ENCODE measurements around the gene FBXW9.

DNA sequence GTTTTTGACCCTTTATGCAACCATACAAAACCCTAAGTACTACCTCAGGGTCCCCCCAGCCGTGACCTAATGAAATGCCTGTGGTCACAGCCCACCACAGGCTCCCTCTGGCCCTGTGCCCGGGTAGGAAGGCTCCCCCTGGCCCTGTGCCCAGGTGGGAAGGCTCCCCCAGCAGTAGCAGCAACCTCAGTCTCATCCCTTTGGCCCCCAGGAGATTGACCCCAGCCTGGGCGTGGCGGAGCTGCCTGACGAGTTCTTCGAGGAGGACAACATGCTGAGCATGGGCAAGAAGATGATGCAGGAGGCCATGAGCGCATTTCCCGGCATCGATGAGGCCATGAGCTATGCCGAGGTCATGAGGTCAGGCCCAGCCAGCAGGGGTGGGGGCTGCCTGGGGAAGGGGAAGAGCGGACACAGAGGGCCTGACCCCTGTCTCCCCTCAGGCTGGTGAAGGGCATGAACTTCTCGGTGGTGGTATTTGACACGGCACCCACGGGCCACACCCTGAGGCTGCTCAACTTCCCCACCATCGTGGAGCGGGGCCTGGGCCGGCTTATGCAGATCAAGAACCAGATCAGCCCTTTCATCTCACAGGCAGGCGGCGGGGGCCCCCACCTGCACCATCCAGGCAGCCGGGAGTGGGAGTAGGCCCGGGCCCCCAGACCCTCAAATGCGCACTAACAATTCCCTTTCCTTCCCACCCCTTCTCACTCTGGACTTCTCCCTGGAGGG is 48.9 kb upstream of the FBXW9 start:
- no peak for TF ChIP-seq POLR2A (IDR thresholded peaks at IDR 0.05)
- TF ChIP-seq, protein P1, sequence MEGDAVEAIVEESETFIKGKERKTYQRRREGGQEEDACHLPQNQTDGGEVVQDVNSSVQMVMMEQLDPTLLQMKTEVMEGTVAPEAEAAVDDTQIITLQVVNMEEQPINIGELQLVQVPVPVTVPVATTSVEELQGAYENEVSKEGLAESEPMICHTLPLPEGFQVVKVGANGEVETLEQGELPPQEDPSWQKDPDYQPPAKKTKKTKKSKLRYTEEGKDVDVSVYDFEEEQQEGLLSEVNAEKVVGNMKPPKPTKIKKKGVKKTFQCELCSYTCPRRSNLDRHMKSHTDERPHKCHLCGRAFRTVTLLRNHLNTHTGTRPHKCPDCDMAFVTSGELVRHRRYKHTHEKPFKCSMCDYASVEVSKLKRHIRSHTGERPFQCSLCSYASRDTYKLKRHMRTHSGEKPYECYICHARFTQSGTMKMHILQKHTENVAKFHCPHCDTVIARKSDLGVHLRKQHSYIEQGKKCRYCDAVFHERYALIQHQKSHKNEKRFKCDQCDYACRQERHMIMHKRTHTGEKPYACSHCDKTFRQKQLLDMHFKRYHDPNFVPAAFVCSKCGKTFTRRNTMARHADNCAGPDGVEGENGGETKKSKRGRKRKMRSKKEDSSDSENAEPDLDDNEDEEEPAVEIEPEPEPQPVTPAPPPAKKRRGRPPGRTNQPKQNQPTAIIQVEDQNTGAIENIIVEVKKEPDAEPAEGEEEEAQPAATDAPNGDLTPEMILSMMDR (IDR thresholded peaks at IDR 0.05) = no peak
